IPS-20b (cell line): Measurements from ENCODE around the gene POM121L2.

ENCODE experiments used
- H3K27ac ChIP-seq: one replicate; pipeline ENCODE4 v1.5.1; 2013; ENCODE audit warnings: low read length
- H3K27me3 ChIP-seq: 2 replicates; pipeline ENCODE4 v1.6.1; 2013; ENCODE audit warnings: mild to moderate bottlenecking, low read length, inconsistent platforms; ENCODE audit not compliant: insufficient read depth
- H3K36me3 ChIP-seq: 2 replicates; pipeline ENCODE4 v1.6.1; 2013; ENCODE audit warnings: low read depth, mild to moderate bottlenecking, inconsistent platforms, low read length, moderate library complexity; ENCODE audit not compliant: insufficient read depth
- H3K4me1 ChIP-seq: 2 replicates; pipeline ENCODE4 v1.6.1; 2013; ENCODE audit warnings: mild to moderate bottlenecking, control low read depth, inconsistent platforms, low read length, moderate library complexity; ENCODE audit not compliant: insufficient read depth
- H3K4me3 ChIP-seq: 2 replicates; pipeline ENCODE4 v1.5.1; 2013; ENCODE audit warnings: mild to moderate bottlenecking, low read length, inconsistent platforms
- H3K9ac ChIP-seq: 2 replicates; pipeline ENCODE4 v1.6.1; 2013; ENCODE audit warnings: low read depth, mild to moderate bottlenecking, inconsistent platforms, low read length, moderate library complexity
- H3K9me3 ChIP-seq: 2 replicates; pipeline ENCODE4 v1.6.1; 2013; ENCODE audit warnings: mild to moderate bottlenecking, low read depth, low read length, inconsistent platforms; ENCODE audit not compliant: insufficient read depth

Gene POM121L2

GRCh38 chr6:27290065-27290849, 21.8 kb downstream of the POM121L2 start:
- peak overlapping the region; percentile 19; the same call in 1 of the 2 replicates for H3K9ac ChIP-seq
- H3K9me3 ChIP-seq: no peaks in the 10 kb centered on the region
- H3K27me3 ChIP-seq: peaks cover 98% of the 10 kb centered on the region
- no peak overlapping the region for H3K27ac ChIP-seq
- peaks cover 7% of the 10 kb centered on the region for H3K4me1 ChIP-seq
- H3K36me3 ChIP-seq: no peaks in the 10 kb centered on the region
- peak overlapping the region; percentile 79 for H3K4me3 ChIP-seq

GRCh38 chr6:27288136-27289044, 23.7 kb downstream of the POM121L2 start:
- Histone ChIP-seq H3K36me3 (no peaks in the 10 kb centered on the region), H3K4me3 (peak overlapping the region; percentile 79), H3K9ac (no peak overlapping the region; the same call in 1 of the 2 replicates), H3K4me1 (peaks cover 7% of the 10 kb centered on the region), H3K9me3 (no peaks in the 10 kb centered on the region), H3K27me3 (peaks cover 100% of the 10 kb centered on the region), H3K27ac (no peak overlapping the region)

- Histone ChIP-seq H3K36me3 (no peaks in the 10 kb centered on the region), H3K4me1 (peaks cover 7% of the 10 kb centered on the region), H3K9me3 (no peaks in the 10 kb centered on the region), H3K27ac (no peak overlapping the region), H3K4me3 (peak overlapping the region; percentile 79), H3K27me3 (peaks cover 100% of the 10 kb centered on the region), H3K9ac (no peak overlapping the region; the same call in 1 of the 2 replicates)
These were observed 24.3 kb downstream of the POM121L2 start for GRCh38 chr6:27287751-27288135.

GRCh38 chr6:27286141-27286540, 25.9 kb downstream of the POM121L2 start:
- no peak overlapping the region for H3K4me3 ChIP-seq
- peaks cover 7% of the 10 kb centered on the region for H3K4me1 ChIP-seq
- H3K36me3 ChIP-seq: no peaks in the 10 kb centered on the region
- peaks cover 95% of the 10 kb centered on the region for H3K27me3 ChIP-seq
- H3K9me3 ChIP-seq: no peaks in the 10 kb centered on the region
- no peak overlapping the region for H3K27ac ChIP-seq
- no peak overlapping the region for H3K9ac ChIP-seq

- Histone ChIP-seq H3K27me3 (peaks cover 81% of the 10 kb centered on the region), H3K9me3 (no peaks in the 10 kb centered on the region), H3K27ac (no peak overlapping the region), H3K9ac (no peak overlapping the region), H3K36me3 (no peaks in the 10 kb centered on the region), H3K4me3 (peak overlapping the region; percentile 45; the same call in 1 of the 2 replicates), H3K4me1 (no peaks in the 10 kb centered on the region; the same call in 1 of the 2 replicates)
These were observed 28.8 kb downstream of the POM121L2 start for GRCh38 chr6:27283279-27283678.

- no peak overlapping the region for H3K27ac ChIP-seq
- H3K36me3 ChIP-seq: no peaks in the 10 kb centered on the region
- H3K27me3 ChIP-seq: peaks cover 69% of the 10 kb centered on the region
- no peak overlapping the region for H3K9ac ChIP-seq
- H3K4me3 ChIP-seq: peak overlapping the region; percentile 82
- no peaks in the 10 kb centered on the region for H3K9me3 ChIP-seq
- H3K4me1 ChIP-seq: no peaks in the 10 kb centered on the region
These were observed 30.5 kb downstream of the POM121L2 start for GRCh38 chr6:27281569-27281968.

GRCh38 chr6:27281105-27281539, 31.0 kb downstream of the POM121L2 start:
- H3K4me3 ChIP-seq: peak overlapping the region; percentile 82
- H3K9me3 ChIP-seq: no peaks in the 10 kb centered on the region
- no peaks in the 10 kb centered on the region for H3K36me3 ChIP-seq
- H3K9ac ChIP-seq: peak overlapping the region; percentile 29; the same call in 1 of the 2 replicates
- H3K27me3 ChIP-seq: peaks cover 65% of the 10 kb centered on the region
- H3K4me1 ChIP-seq: no peaks in the 10 kb centered on the region
- H3K27ac ChIP-seq: no peak overlapping the region

GRCh38 chr6:27280540-27281000, 31.5 kb downstream of the POM121L2 start:
- Histone ChIP-seq H3K27me3 (peaks cover 65% of the 10 kb centered on the region), H3K27ac (no peak overlapping the region), H3K9ac (peak overlapping the region; percentile 36; the same call in 1 of the 2 replicates), H3K9me3 (no peaks in the 10 kb centered on the region), H3K36me3 (no peaks in the 10 kb centered on the region), H3K4me3 (peak overlapping the region; percentile 82), H3K4me1 (no peaks in the 10 kb centered on the region)

- H3K4me1 ChIP-seq: no peaks in the 10 kb centered on the region
- H3K36me3 ChIP-seq: no peaks in the 10 kb centered on the region
- peaks cover 62% of the 10 kb centered on the region for H3K27me3 ChIP-seq
- peak overlapping the region; percentile 82 for H3K4me3 ChIP-seq
- H3K27ac ChIP-seq: no peak overlapping the region
- peak overlapping the region; percentile 43; the same call in 1 of the 2 replicates for H3K9ac ChIP-seq
- no peaks in the 10 kb centered on the region for H3K9me3 ChIP-seq
These were observed 32.0 kb downstream of the POM121L2 start for GRCh38 chr6:27280064-27280539.

GRCh38 chr6:27279513-27280063, 32.5 kb downstream of the POM121L2 start:
- no peak overlapping the region for H3K27ac ChIP-seq
- H3K4me3 ChIP-seq: peak overlapping the region; percentile 82
- no peaks in the 10 kb centered on the region for H3K36me3 ChIP-seq
- H3K4me1 ChIP-seq: no peaks in the 10 kb centered on the region
- H3K27me3 ChIP-seq: peaks cover 57% of the 10 kb centered on the region
- no peaks in the 10 kb centered on the region for H3K9me3 ChIP-seq
- H3K9ac ChIP-seq: peak overlapping the region; percentile 43; the same call in 1 of the 2 replicates
